Panc1 (cell line): ENCODE results near the gene PAGR1.

Source experiments
- CTCF ChIP-seq: fragments of 450-650 bp; IDR thresholded peaks from 2 replicates; pipeline ENCODE4 v1.5.1; 2017; ENCODE audit warnings: mild to moderate bottlenecking
- POLR2AphosphoS5 ChIP-seq: IDR thresholded peaks from 2 replicates; pipeline ENCODE4 v1.6.1; 2012; ENCODE audit warnings: mild to moderate bottlenecking, low read depth, low read length, moderate library complexity
- SIN3A ChIP-seq: IDR thresholded peaks from 2 replicates; pipeline ENCODE4 v1.6.1; 2012; ENCODE audit warnings: low read depth, mild to moderate bottlenecking, low read length, moderate library complexity, borderline replicate concordance; ENCODE audit not compliant: insufficient read depth

GRCh38 chr16:29844575-29845331 is 28.8 kb downstream of the PAGR1 start:
- no peak for TF ChIP-seq CTCF
- TF ChIP-seq POLR2AphosphoS5 = no peak
- TF ChIP-seq SIN3A = no peak
